GM18508 (cell line): Measurements from ENCODE around the gene IP6K3.

Experiments used
- ATAC-seq: cut with Tn5 transposase; IDR thresholded peaks from one replicate; pipeline ENCODE4 v1.9.1; 2021; ENCODE audit warnings: moderate number of reproducible peaks; ENCODE audit not compliant: insufficient read depth, unreplicated experiment

IP6K3 gene

DNA sequence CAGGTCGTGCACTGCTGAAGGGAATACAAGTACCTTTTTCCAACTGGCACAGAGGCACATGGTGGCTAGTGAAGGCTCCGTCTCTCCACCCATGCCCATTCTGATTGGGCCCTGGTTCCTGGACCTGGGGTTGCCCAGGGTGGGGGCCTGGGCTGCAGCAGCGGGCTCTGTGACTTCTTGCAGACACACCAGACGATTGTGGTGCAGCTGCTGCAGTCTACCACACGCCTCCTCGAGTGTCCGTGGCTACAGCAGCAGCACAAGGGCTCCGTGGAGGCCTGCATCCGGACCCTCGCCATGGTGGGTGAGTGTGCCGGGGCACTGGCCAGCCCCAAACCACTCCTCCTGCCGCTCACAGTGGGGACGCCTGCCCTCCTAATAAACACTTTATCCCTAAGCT, 64.4 kb downstream of the IP6K3 start:
- ATAC-seq = no peak

DNA sequence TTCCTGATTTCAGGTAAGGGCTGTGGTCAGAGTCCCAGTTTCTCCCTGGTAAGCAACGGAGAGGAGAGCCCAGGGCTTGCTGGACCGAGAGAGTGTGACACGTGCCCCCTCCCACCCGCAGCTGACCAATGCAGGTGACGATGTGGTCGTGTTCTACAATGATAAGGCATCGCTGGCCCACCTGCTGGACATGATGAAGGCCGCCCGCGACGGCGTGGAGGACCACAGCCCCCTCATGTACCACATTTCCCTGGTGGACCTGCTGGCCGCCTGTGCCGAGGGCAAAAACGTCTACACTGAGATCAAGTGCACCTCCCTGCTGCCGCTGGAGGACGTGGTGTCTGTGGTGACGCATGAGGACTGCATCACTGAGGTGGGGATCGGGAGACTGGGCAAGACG, 66.9 kb downstream of the IP6K3 start:
- ATAC-seq = no peak

DNA sequence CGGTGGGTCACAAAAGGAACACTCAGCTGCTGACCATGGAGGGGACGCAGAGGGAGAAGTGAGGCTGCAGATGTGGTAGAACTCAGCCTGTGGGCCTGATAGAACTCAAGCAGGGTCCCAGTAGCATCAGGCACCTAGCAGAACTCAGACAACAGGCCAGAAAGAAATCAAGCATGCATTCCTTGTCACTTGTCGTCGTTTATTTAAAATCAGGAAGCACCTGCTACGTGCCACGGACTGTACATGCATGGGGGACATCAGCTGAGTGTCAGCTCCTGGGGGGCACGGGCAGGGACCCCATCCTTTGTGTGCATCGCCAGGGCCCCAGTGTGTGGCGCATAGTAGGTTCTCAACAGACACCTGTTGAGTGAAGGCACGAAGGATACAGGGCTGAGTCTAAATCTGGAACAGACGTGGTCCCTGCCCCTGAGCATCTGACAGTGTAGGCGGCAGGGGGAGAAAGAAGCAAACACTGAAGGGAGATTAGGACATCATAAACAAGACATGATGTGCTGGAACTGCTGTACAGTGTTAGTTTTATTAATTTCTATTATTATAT, 67.7 kb downstream of the IP6K3 start:
- ATAC-seq = no peak

DNA sequence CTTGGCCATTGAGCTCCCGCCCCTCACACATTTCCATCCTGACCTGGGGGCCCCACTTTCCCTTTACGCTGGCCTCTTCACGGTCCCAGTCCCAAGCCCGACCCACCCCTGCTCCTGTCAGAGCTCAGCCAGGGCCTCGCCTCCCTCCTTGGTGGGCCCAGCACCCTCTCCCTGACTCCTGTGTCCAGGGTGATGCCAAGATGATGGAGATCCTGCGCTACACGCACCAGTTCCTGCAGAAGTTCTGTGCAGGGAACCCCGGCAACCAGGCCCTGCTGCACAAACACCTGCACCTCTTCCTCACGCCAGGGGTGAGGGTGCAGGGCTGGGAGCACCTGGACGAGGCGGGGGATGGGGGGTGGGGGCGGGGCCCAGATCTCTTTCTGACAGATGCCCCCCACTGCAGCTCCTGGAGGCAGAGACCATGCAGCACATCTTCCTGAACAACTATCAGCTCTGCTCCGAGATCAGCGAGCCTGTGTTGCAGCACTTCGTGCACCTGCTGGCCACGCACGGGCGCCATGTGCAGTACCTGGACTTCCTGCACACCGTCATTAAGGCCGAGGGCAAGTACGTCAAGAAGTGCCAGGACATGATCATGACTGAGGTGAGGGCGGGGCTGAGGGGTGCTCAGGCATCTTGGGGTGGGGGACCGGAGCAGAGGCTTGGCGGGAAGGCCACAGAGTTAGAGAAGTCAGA, 68.3 kb downstream of the IP6K3 start:
- no peak for ATAC-seq

DNA sequence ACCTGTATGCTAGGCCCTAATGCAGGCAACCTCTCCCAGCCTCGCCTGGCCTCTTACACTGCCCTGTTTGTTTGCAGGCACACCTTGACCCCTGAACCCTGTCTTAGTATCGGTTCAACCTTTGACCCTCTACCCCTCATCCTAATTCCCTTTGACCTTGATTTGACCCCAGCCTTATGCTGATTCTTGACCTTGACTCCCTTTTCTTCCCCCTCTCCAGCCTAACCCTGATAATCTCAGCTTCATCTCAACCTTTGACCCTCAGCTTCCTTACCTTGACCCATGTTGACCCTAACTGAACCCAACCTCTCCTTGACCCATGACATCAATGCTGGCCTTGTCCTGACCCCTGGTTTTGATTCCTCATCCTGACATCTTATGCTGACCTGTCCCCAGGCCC, 69.0 kb downstream of the IP6K3 start:
- ATAC-seq = no peak

DNA sequence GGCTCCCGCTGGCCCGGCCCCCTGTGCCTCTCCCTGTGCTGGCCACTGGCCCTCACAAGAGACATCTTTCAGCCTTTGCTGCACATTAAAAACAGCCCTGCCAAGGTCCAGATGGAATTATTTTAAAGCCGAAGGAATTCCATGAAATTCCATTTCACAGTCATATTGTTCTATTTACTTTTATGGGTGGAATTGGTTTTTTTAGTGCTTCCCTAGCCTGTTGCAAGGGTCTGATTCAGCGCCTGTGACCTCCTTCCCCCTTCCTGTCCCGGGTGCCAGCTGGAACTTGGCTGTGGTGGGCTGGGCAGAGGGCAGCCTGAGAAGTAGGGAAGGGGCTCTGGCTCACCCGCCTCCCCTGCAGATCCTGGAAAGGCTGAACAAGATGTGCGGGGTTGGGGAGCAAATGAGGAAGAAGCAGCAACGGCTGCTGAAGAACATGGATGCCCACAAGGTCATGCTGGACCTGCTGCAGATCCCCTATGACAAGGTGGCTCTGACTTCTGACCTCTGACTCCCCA, 69.5 kb downstream of the IP6K3 start:
- no peak for ATAC-seq

DNA sequence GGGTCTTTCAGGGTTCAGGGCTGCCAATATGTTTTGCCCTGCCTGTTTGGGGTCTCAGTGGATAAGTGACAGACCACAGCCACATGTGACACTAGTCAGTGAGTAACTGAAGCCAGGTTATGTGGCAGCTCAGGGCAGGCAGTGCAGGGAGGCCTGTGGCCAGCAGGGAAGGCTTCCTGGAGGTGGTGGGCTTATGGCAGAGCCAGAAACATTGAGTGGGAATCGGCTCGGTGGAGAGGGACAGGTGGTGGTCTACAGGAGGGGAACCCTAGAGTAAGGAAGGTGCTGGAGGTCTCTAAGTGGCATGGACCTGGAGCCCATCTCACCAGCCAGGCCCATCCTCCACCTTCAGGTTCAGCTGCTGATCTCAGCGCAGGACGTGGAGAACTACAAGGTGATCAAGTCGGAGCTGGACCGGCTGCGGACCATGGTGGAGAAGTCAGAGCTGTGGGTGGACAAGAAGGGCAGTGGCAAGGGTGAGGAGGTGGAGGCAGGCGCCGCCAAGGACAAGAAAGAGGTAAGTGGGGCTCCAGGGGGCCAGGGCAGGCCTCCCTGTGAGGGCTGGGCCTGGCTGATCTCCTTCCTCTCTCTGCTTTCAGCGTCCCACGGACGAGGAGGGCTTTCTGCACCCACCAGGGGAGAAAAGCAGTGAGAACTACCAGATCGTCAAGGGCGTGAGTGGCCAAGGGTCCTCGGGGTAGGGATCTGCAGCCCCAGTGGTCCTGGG, 70.1 kb downstream of the IP6K3 start:
- ATAC-seq = no peak

DNA sequence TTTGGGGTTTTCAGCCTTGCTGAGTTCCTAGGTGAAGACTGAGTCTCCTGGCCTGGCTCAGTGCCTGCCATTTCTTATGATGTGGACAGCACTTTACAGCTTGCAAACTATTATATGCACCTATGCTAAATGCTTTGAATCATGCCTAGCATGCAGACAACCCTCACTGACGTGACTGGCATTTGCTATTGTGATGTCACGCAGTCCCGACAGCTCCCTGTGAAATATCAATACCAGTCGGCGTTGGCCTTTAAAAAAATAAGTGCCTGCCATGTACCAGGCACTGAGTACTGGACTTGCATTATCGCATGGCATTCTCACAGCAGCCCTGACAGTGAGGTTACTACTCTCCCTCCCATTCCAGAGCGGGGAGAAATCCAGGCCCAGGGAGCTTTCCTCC, 70.7 kb downstream of the IP6K3 start:
- ATAC-seq = no peak

DNA sequence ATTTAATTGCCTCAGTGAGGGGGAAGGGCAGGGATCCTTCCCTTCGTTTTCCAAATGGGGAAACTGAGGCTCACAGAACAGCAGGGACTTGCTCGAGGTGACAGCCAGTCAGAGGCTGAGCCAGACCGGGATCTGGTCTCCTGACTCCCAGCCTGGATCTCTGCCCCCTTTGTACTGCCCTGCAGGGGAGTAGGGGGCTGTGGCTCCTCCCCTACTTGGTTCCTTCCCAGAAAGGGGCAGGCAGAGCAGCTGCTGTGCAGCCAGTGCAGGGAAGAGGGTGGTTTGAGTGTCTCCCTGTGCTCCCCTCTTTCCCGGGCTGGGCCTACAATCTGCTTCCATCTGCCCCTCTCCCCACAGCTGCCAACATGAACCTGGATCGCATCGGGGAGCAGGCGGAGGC, 72.9 kb downstream of the IP6K3 start:
- ATAC-seq = no peak

DNA sequence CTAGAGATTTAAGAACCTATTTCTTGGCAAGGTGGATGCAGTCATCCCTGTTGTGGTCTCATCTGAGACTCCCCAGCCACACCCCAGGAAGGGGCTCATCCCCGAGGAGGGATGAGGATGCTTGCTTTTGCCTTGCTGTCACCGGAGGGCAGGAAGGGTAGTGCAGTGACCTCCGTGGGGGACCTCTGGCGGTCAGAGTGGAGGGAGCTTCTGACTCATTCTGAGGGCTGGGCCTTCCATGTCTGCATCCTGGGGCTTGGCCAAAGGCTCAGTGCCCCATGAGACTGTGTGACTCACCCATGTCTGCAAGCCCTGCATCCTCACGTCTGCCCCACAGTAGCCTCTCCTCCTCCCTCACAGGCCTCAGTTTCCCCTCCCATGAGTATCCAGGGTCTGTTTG, 73.9 kb downstream of the IP6K3 start:
- ATAC-seq = no peak

DNA sequence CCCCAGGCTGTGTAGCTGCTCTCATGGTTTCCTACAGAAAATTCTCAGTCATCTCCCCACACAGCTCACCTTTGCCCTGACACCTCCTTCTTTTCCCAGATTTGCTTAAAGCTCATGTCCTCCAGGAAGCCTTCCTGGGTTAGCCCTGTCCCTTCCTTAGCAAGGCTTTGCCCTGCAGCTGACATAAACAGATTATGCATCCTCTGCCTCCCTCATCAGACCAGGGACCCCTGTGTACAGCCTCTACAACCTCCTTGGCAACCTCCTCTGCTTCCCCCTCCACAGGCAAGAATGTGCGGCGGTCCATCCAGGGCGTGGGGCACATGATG, 75.0 kb downstream of the IP6K3 start:
- no peak for ATAC-seq
